Activated T-helper 17 cell treated with anti-CD3 and anti-CD28 coated beads, Interleukin-2, amount 50 U/mL, for 72 hours (primary cell): ENCODE results near the gene SLBP. TPM values are rescaled to one million over a fixed set of nuclear protein-coding genes. Genes with fewer than 3 reads are reported as not detected.
A peak's percentile ranks its signal among the peaks of the same experiment; 100 is the strongest.

Source experiments
- ATAC-seq: fragments of 150-1000 bp; cut with Tn5 transposase; replicated peaks from 2 replicates; pipeline ENCODE4 v1.10.0; 2021; ENCODE audit warnings: mild to moderate bottlenecking, moderate library complexity
- H3K27ac Mint-ChIP-seq: one replicate; pipeline ENCODE4 v1.8.0; 2022; ENCODE audit warnings: mixed read lengths
- H3K27me3 Mint-ChIP-seq: one replicate; pipeline ENCODE4 v1.8.0; 2022; ENCODE audit warnings: mixed read lengths
- H3K36me3 Mint-ChIP-seq: one replicate; pipeline ENCODE4 v1.8.0; 2022; ENCODE audit warnings: low read depth, mild to moderate bottlenecking, mixed read lengths
- H3K4me1 Mint-ChIP-seq: one replicate; pipeline ENCODE4 v1.8.0; 2022; ENCODE audit warnings: mixed read lengths
- H3K4me3 Mint-ChIP-seq: one replicate; pipeline ENCODE4 v1.8.0; 2022; ENCODE audit warnings: mild to moderate bottlenecking, mixed read lengths
- H3K9me3 Mint-ChIP-seq: one replicate; pipeline ENCODE4 v1.8.0; 2022; ENCODE audit warnings: mixed read lengths
- total RNA-seq, 2 donors: library from RNA; stranded (reverse); gene quantifications; one replicate each; pipeline ENCODE4 v1.2.3, GENCODE V29; 2022

SLBP gene
- total RNA-seq, 2 donors from 2014 or later = 68.2 to 132 TPM

GRCh38 chr4:1752284-1753041 lies 40.3 kb upstream of the SLBP start:
- peak; percentile 78 for ATAC-seq
- no peaks in the 10 kb centered on the region for H3K27me3 Mint-ChIP-seq
- no peaks in the 10 kb centered on the region for H3K9me3 Mint-ChIP-seq
- no peaks in the 10 kb centered on the region for H3K4me1 Mint-ChIP-seq
- no peak overlapping the region for H3K27ac Mint-ChIP-seq
- no peaks in the 10 kb centered on the region for H3K36me3 Mint-ChIP-seq
- no peak overlapping the region for H3K4me3 Mint-ChIP-seq

- Mint-ChIP-seq H3K4me1 (no peaks in the 10 kb centered on the region), H3K9me3 (no peaks in the 10 kb centered on the region), H3K27ac (no peak overlapping the region), H3K4me3 (no peak overlapping the region), H3K27me3 (no peaks in the 10 kb centered on the region), H3K36me3 (no peaks in the 10 kb centered on the region)
- no peak for ATAC-seq
Measured at GRCh38 chr4:1751919-1752283, 39.8 kb upstream of the SLBP start.

- no peaks in the 10 kb centered on the region for H3K36me3 Mint-ChIP-seq
Measured at GRCh38 chr4:1751155-1751918, 39.2 kb upstream of the SLBP start.

GRCh38 chr4:1750381-1751154 lies 38.4 kb upstream of the SLBP start:
- Mint-ChIP-seq H3K4me3 (no peak overlapping the region), H3K36me3 (no peaks in the 10 kb centered on the region), H3K4me1 (no peaks in the 10 kb centered on the region), H3K9me3 (no peaks in the 10 kb centered on the region), H3K27me3 (no peaks in the 10 kb centered on the region), H3K27ac (no peak overlapping the region)
- ATAC-seq = no peak

More at GRCh38 chr4:1751155-1751918, 39.2 kb upstream of the SLBP start:
- no peaks in the 10 kb centered on the region for H3K27me3 Mint-ChIP-seq
- no peaks in the 10 kb centered on the region for H3K9me3 Mint-ChIP-seq
- no peak for ATAC-seq
- H3K4me1 Mint-ChIP-seq = no peaks in the 10 kb centered on the region
- no peak overlapping the region for H3K4me3 Mint-ChIP-seq
- no peak overlapping the region for H3K27ac Mint-ChIP-seq

GRCh38 chr4:1749826-1750225 lies 37.7 kb upstream of the SLBP start:
- Mint-ChIP-seq H3K4me3 (no peak overlapping the region), H3K27me3 (no peaks in the 10 kb centered on the region), H3K9me3 (no peaks in the 10 kb centered on the region), H3K4me1 (no peaks in the 10 kb centered on the region), H3K27ac (no peak overlapping the region), H3K36me3 (peaks cover 6% of the 10 kb centered on the region)
- no peak for ATAC-seq

- no peak overlapping the region for H3K27ac Mint-ChIP-seq
- ATAC-seq = no peak
- H3K9me3 Mint-ChIP-seq = no peaks in the 10 kb centered on the region
- no peaks in the 10 kb centered on the region for H3K4me1 Mint-ChIP-seq
- no peak overlapping the region for H3K4me3 Mint-ChIP-seq
- H3K27me3 Mint-ChIP-seq = no peaks in the 10 kb centered on the region
- peaks cover 10% of the 10 kb centered on the region for H3K36me3 Mint-ChIP-seq
Measured at GRCh38 chr4:1749370-1749769, 37.3 kb upstream of the SLBP start.

GRCh38 chr4:1748465-1748995 lies 36.4 kb upstream of the SLBP start:
- no peaks in the 10 kb centered on the region for H3K9me3 Mint-ChIP-seq
- peak; percentile 47 for ATAC-seq
- peaks cover 19% of the 10 kb centered on the region for H3K36me3 Mint-ChIP-seq
- no peak overlapping the region for H3K27ac Mint-ChIP-seq
- no peak overlapping the region for H3K4me3 Mint-ChIP-seq
- H3K4me1 Mint-ChIP-seq = no peaks in the 10 kb centered on the region
- H3K27me3 Mint-ChIP-seq = no peaks in the 10 kb centered on the region

GRCh38 chr4:1747603-1747967 lies 35.5 kb upstream of the SLBP start:
- Mint-ChIP-seq H3K4me1 (no peaks in the 10 kb centered on the region), H3K36me3 (peaks cover 28% of the 10 kb centered on the region), H3K4me3 (no peak overlapping the region), H3K27me3 (no peaks in the 10 kb centered on the region), H3K9me3 (no peaks in the 10 kb centered on the region), H3K27ac (no peak overlapping the region)
- ATAC-seq = no peak

GRCh38 chr4:1746919-1747602 lies 34.9 kb upstream of the SLBP start:
- Mint-ChIP-seq H3K4me3 (no peak overlapping the region), H3K27me3 (no peaks in the 10 kb centered on the region), H3K36me3 (peaks cover 34% of the 10 kb centered on the region), H3K4me1 (no peaks in the 10 kb centered on the region), H3K9me3 (no peaks in the 10 kb centered on the region), H3K27ac (no peak overlapping the region)
- ATAC-seq = no peak

GRCh38 chr4:1746265-1746691 lies 34.2 kb upstream of the SLBP start:
- ATAC-seq = peak; percentile 74
- Mint-ChIP-seq H3K4me3 (no peak overlapping the region), H3K27me3 (no peaks in the 10 kb centered on the region), H3K36me3 (peaks cover 41% of the 10 kb centered on the region), H3K27ac (no peak overlapping the region), H3K9me3 (no peaks in the 10 kb centered on the region), H3K4me1 (no peaks in the 10 kb centered on the region)

- Mint-ChIP-seq H3K27me3 (no peaks in the 10 kb centered on the region), H3K4me3 (no peak overlapping the region), H3K9me3 (no peaks in the 10 kb centered on the region), H3K27ac (no peak overlapping the region), H3K4me1 (no peaks in the 10 kb centered on the region), H3K36me3 (peaks cover 47% of the 10 kb centered on the region)
- ATAC-seq = no peak
Measured at GRCh38 chr4:1745697-1746096, 33.6 kb upstream of the SLBP start.

GRCh38 chr4:1745165-1745564 lies 33.0 kb upstream of the SLBP start:
- H3K27ac Mint-ChIP-seq = no peak overlapping the region
- peaks cover 52% of the 10 kb centered on the region for H3K36me3 Mint-ChIP-seq
- no peaks in the 10 kb centered on the region for H3K27me3 Mint-ChIP-seq
- no peak for ATAC-seq
- H3K4me1 Mint-ChIP-seq = no peaks in the 10 kb centered on the region
- no peaks in the 10 kb centered on the region for H3K9me3 Mint-ChIP-seq
- no peak overlapping the region for H3K4me3 Mint-ChIP-seq

GRCh38 chr4:1744552-1744951 lies 32.4 kb upstream of the SLBP start:
- no peaks in the 10 kb centered on the region for H3K9me3 Mint-ChIP-seq
- H3K27ac Mint-ChIP-seq = no peak overlapping the region
- no peaks in the 10 kb centered on the region for H3K27me3 Mint-ChIP-seq

GRCh38 chr4:1743975-1744374 lies 31.9 kb upstream of the SLBP start:
- H3K27ac Mint-ChIP-seq = no peak overlapping the region
- no peak for ATAC-seq
- H3K4me3 Mint-ChIP-seq = no peak overlapping the region
- H3K36me3 Mint-ChIP-seq = peaks cover 64% of the 10 kb centered on the region
- H3K4me1 Mint-ChIP-seq = no peaks in the 10 kb centered on the region
- H3K27me3 Mint-ChIP-seq = no peaks in the 10 kb centered on the region
- H3K9me3 Mint-ChIP-seq = no peaks in the 10 kb centered on the region

More at GRCh38 chr4:1744552-1744951, 32.4 kb upstream of the SLBP start:
- H3K4me1 Mint-ChIP-seq = no peaks in the 10 kb centered on the region
- H3K4me3 Mint-ChIP-seq = no peak overlapping the region
- peaks cover 59% of the 10 kb centered on the region for H3K36me3 Mint-ChIP-seq
- no peak for ATAC-seq
